NCI-H1105 treated with DMSO at 0.1 percent for 48 hours (cell line): ENCODE measurements around the gene PEG3.
"Not testable (repeated sequence)": the region's sequence is repeated elsewhere in the genome, so short reads cannot be mapped to it uniquely, and the experiment has no call there.

Experiments used
- DNase-seq: peaks from one replicate; lab custom pipeline; 2025; lab: John Stamatoyannopoulos, UW

PEG3 gene

GRCh38 chr19:56840451-56841192, at the start of gene PEG3, which contains the start of gene ZIM2:
Gene PEG3, minus strand, starts transcription at chr19:56840726. Its CDS starts 16,071 bp downstream, at chr19:56824655.
Gene ZIM2, minus strand, starts transcription at chr19:56840726. Its CDS starts 16,449 bp downstream, at chr19:56824277.
- DNase-seq = no peak

GRCh38 chr19:56885173-56885985, 44.9 kb upstream of the PEG3 start:
- DNase-seq = no peak

GRCh38 chr19:56884441-56884840, 43.9 kb upstream of the PEG3 start:
- no peak for DNase-seq

- DNase-seq = no peak
Observed at GRCh38 chr19:56880592-56881190, 40.2 kb upstream of the PEG3 start.

GRCh38 chr19:56877069-56877715, 36.7 kb upstream of the PEG3 start:
- no peak for DNase-seq

- DNase-seq = no peak
Observed at GRCh38 chr19:56875717-56876116, 35.2 kb upstream of the PEG3 start.

- no peak for DNase-seq
Observed at GRCh38 chr19:56874530-56874929, 34.0 kb upstream of the PEG3 start.

GRCh38 chr19:56873493-56873892, 33.0 kb upstream of the PEG3 start:
- no peak for DNase-seq

- DNase-seq = no peak
Observed at GRCh38 chr19:56869886-56870285, 29.4 kb upstream of the PEG3 start.

GRCh38 chr19:56868446-56868845, 27.9 kb upstream of the PEG3 start:
- DNase-seq = no peak

- no peak for DNase-seq
Observed at GRCh38 chr19:56866538-56866937, 26.0 kb upstream of the PEG3 start.

GRCh38 chr19:56864443-56865125, 24.1 kb upstream of the PEG3 start:
- DNase-seq = no peak

GRCh38 chr19:56862741-56863140, 22.2 kb upstream of the PEG3 start:
- DNase-seq = no peak

- DNase-seq = not testable (repeated sequence)
Observed at GRCh38 chr19:56860409-56860808, 19.9 kb upstream of the PEG3 start.

GRCh38 chr19:56858026-56858425, 17.5 kb upstream of the PEG3 start:
- no peak for DNase-seq

GRCh38 chr19:56856822-56857221, 16.3 kb upstream of the PEG3 start:
- no peak for DNase-seq

GRCh38 chr19:56852361-56852760, 11.8 kb upstream of the PEG3 start:
- not testable (repeated sequence) for DNase-seq

GRCh38 chr19:56848166-56848565, 7.6 kb upstream of the PEG3 start:
- DNase-seq = no peak

GRCh38 chr19:56842412-56842811, 1.9 kb upstream of the PEG3 start:
- no peak for DNase-seq

- DNase-seq = no peak
Observed at GRCh38 chr19:56841193-56841543, 642 bp upstream of the PEG3 start.

- DNase-seq = no peak
Observed at GRCh38 chr19:56839652-56840450, 675 bp downstream of the PEG3 start.
